ENCODE results near the gene FOXF2. TPM values are rescaled to one million over a fixed set of nuclear protein-coding genes. Genes with fewer than 3 reads are reported as not detected.

FOXF2 gene
- total RNA-seq, 2 donors from 2014 or later = not detected

GRCh38 chr6:1442929-1443328, 53.6 kb downstream of the FOXF2 start:
- H3K27me3 Mint-ChIP-seq = peaks cover 20 to 25% of the 10 kb centered on the region in 2 donors
- peaks cover 3% of the 10 kb centered on the region for H3K9me3 Mint-ChIP-seq
- ATAC-seq (no peak), DNase-seq (ENCODE audit: low spot score) (no peak)
- H3K4me3 Mint-ChIP-seq = no peak overlapping the region
- H3K27ac Mint-ChIP-seq = no peak overlapping the region
- no peaks in the 10 kb centered on the region for H3K36me3 Mint-ChIP-seq
- H3K4me1 Mint-ChIP-seq (ENCODE audit: low read depth in 2 of 2) = no peaks in the 10 kb centered on the region

Other genes starting within 250 kb of the FOXF2 start
- gene FOXQ1, start 77.5 kb upstream of the FOXF2 start, total RNA-seq = not detected
- under 1 TPM; 0.36 to 0.57 TPM for gene FOXC1, start 220.3 kb downstream of the FOXF2 start, total RNA-seq